GM12878 (cell line): ENCODE results near the gene MAPRE2. TPM values are rescaled to one million over a fixed set of nuclear protein-coding genes. Genes with fewer than 3 reads are reported as not detected.

Source experiments
- ATAC-seq: fragments of 200-7000 bp; cut with Tn5 transposase; 3 replicates; pipeline ENCODE4 v1.9.1; 2020; ENCODE audit warnings: mild to moderate bottlenecking, moderate library complexity
- BruUV-seq: library from RNA; stranded (reverse); fragments of 400-500 nt; replicated peaks from 2 replicates; lab custom pipeline; 2021; lab: Mats Ljungman, UMichigan
- CTCF ChIA-PET: fragments of 300-600 bp; sonication (Branson Sonifier 250); formaldehyde crosslinking; extraction: SDS; loops from one replicate; lab custom pipeline; 2021; ENCODE audit warnings: inconsistent platforms; lab: Yijun Ruan, JAX
- POLR2A ChIA-PET: fragments of 350-600 bp; formaldehyde crosslinking; extraction: SDS; loops from one replicate; lab custom pipeline; 2021; ENCODE audit warnings: inconsistent platforms; lab: Charles Lee
- RAD21 ChIA-PET: fragments of 300-600 bp; sonication (Branson Sonifier 250); formaldehyde crosslinking; loops from one replicate; lab custom pipeline; 2023; ENCODE audit warnings: antibody characterized with exemption; ENCODE audit not compliant: unreplicated experiment; lab: Charles Lee
- SMC1A ChIA-PET: fragments of 300-600 bp; sonication (Branson Sonifier 250); formaldehyde crosslinking; loops from one replicate; lab custom pipeline; 2023; ENCODE audit not compliant: unreplicated experiment, uncharacterized antibody; lab: Charles Lee
- DNase-seq: peaks from one replicate; pipeline ENCODE4 v3.0.0-alpha.2; 2011; ENCODE audit warnings: low read depth, low spot score
- FAIRE-seq: peaks from 3 replicates; lab custom pipeline; 2011; peaks lifted over from hg19 to GRCh38; lab: Jason Lieb, UNC
- H2AFZ ChIP-seq: 2 replicates; pipeline ENCODE4 v1.6.0; 2011; ENCODE audit warnings: low read depth, low read length, control low read depth; ENCODE audit not compliant: control insufficient read depth
- H3K27ac ChIP-seq: 2 replicates; pipeline ENCODE4 v1.5.1; 2011; ENCODE audit warnings: control low read depth; ENCODE audit not compliant: control insufficient read depth, insufficient read depth
- H3K27me3 ChIP-seq, 2 experiments: replicated peaks in 1 of 2; 2 replicates each; pipeline versions ENCODE4 v1.6.0 to v1.6.1; 2011; ENCODE audit warnings: low read length in 1 of 2; ENCODE audit not compliant: control insufficient read depth in 2 of 2, insufficient read depth in 2 of 2
- H3K36me3 ChIP-seq, 2 experiments: 2 replicates each; pipeline ENCODE4 v1.5.1; 2011; ENCODE audit warnings: low read length in 1 of 2; ENCODE audit not compliant: control insufficient read depth in 2 of 2, insufficient read depth in 2 of 2
- H3K4me1 ChIP-seq: 2 replicates; pipeline ENCODE4 v1.6.1; 2011; ENCODE audit warnings: mild to moderate bottlenecking, low read length, moderate library complexity, mixed read lengths; ENCODE audit not compliant: control insufficient read depth, insufficient read depth
- H3K4me2 ChIP-seq: 2 replicates; pipeline ENCODE4 v1.6.0; 2011; ENCODE audit warnings: control low read depth; ENCODE audit not compliant: control insufficient read depth, insufficient read depth
- H3K4me3 ChIP-seq: fragments of 200-600 bp; sonication (generic); 2 replicates; pipeline ENCODE4 v1.5.1; 2016
- H3K79me2 ChIP-seq: 2 replicates; pipeline ENCODE4 v1.6.0; 2011; ENCODE audit warnings: low read length; ENCODE audit not compliant: control insufficient read depth, insufficient read depth
- H3K9ac ChIP-seq: 2 replicates; pipeline ENCODE4 v1.8.0; 2011; ENCODE audit warnings: low read length, control low read depth, mixed read lengths; ENCODE audit not compliant: control insufficient read depth, insufficient read depth
- H3K9me3 ChIP-seq: replicated peaks from 3 replicates; pipeline ENCODE4 v1.5.1; 2011; ENCODE audit warnings: mild to moderate bottlenecking, low read length; ENCODE audit not compliant: control insufficient read depth, insufficient read depth
- H4K20me1 ChIP-seq: 2 replicates; pipeline ENCODE4 v1.6.0; 2011; ENCODE audit not compliant: control insufficient read depth, insufficient read depth
- BMI1 ChIP-seq: fragments of 450-650 bp; IDR thresholded peaks from 2 replicates; pipeline ENCODE4 v1.6.1; 2016; ENCODE audit warnings: mild to moderate bottlenecking, moderate library complexity, borderline replicate concordance
- CHD2 ChIP-seq: IDR thresholded peaks from 2 replicates; pipeline ENCODE4 v1.6.1; 2011; ENCODE audit warnings: low read depth, low read length, improper control_type of control experiment, borderline replicate concordance
- CUX1 ChIP-seq: IDR thresholded peaks from 2 replicates; pipeline ENCODE4 v1.6.1; 2012; ENCODE audit warnings: improper control_type of control experiment, low read depth, low read length; ENCODE audit not compliant: insufficient replicate concordance
- HDGF ChIP-seq: fragments of 450-650 bp; IDR thresholded peaks from 2 replicates; pipeline ENCODE4 v1.6.1; 2016; ENCODE audit warnings: antibody characterized with exemption
- KLF5 ChIP-seq: fragments of 450-650 bp; IDR thresholded peaks from 2 replicates; pipeline ENCODE4 v1.6.1; 2014; ENCODE audit warnings: mild to moderate bottlenecking; ENCODE audit not compliant: partially characterized antibody
- MTA2 ChIP-seq: fragments of 450-650 bp; IDR thresholded peaks from 2 replicates; pipeline ENCODE4 v1.6.1; 2016; ENCODE audit warnings: low read depth, mild to moderate bottlenecking, moderate library complexity
- ZBED1 ChIP-seq: IDR thresholded peaks from 2 replicates; pipeline ENCODE4 v1.6.1; 2016; ENCODE audit warnings: borderline replicate concordance
- ZNF24 ChIP-seq: fragments of 450-650 bp; IDR thresholded peaks from 2 replicates; pipeline ENCODE4 v1.6.1; 2017; ENCODE audit warnings: antibody characterized with exemption, mild to moderate bottlenecking
- ZNF384 ChIP-seq: IDR thresholded peaks from 2 replicates; pipeline ENCODE4 v1.6.1; 2012; ENCODE audit warnings: low read depth, mild to moderate bottlenecking, low read length, improper control_type of control experiment, borderline replicate concordance
- WGBS: methylation state at CpG from one replicate; pipeline ENCODE4 v1.1.6; 2016; ENCODE audit warnings: low lambda C conversion rate; ENCODE audit not compliant: insufficient replicate concordance, insufficient coverage; ENCODE audit errors: missing lambda C conversion rate; 5-methylcytosine and 5-hydroxymethylcytosine counted together
- in situ Hi-C: fragments of 300-500 bp; cut with MboI; formaldehyde crosslinking; loops from 9 replicates; pipeline ENCODE4 v1.14.3; 2018; ENCODE audit warnings: mixed read lengths
- intact Hi-C: fragments of 100-400 bp; cut with micrococcal nuclease; formaldehyde crosslinking; loops from one replicate; pipeline ENCODE4 v1.14.2; 2022; ENCODE audit not compliant: unreplicated experiment
- polyA plus RNA-seq, 11 experiments: library from polyadenylated mRNA; depleted of rRNA in 4 of 11; unstranded in 6 of 11; stranded (reverse) in 5 of 11; fragments of >200 nt; fragmentation: Nextera tagmentation in 4 of 11; fragmentation: Illumina TruSeq in 1 of 11; extraction: Ambion mirVana in 4 of 11; extraction: Trizol in 1 of 11; gene quantifications; 1 replicate in 1 of 11; 2 replicates in 10 of 11; pipeline versions ENCODE4 v1.2.1 to v1.2.3, GENCODE V29; 2011 to 2016; ENCODE audit warnings: inconsistent platforms in 2 of 11, missing spikeins in 2 of 11, low read depth in 1 of 11
- total RNA-seq, 4 experiments: library from RNA; depleted of rRNA in 3 of 4; stranded (reverse); fragments of >200 nt in 3 of 4; fragmentation: Illumina TruSeq in 1 of 4; extraction: Trizol in 1 of 4; gene quantifications; 2 replicates each; pipeline versions ENCODE4 v1.2.1 to v1.2.3, GENCODE V29; 2013 to 2021
- TF ChIP-seq, protein P1 (sequence below): fragments of 450-650 bp; IDR thresholded peaks from 2 replicates; pipeline ENCODE4 v1.6.1; 2017; ENCODE audit warnings: mild to moderate bottlenecking, low read depth, inconsistent platforms; ENCODE audit not compliant: poor library complexity, severe bottlenecking
- TF ChIP-seq, protein P2 (sequence below): fragments of 450-650 bp; IDR thresholded peaks from 2 replicates; pipeline ENCODE4 v1.6.1; 2017; ENCODE audit warnings: antibody characterized with exemption, mild to moderate bottlenecking, moderate library complexity

MAPRE2 gene
- total and polyA plus RNA-seq, 10 of the 15 experiments (the other 5 are each of a cell fraction or from before 2014, with no cell fraction given): 11.0 to 50.6 (median 24.0) TPM

- TF ChIP-seq, protein P1, sequence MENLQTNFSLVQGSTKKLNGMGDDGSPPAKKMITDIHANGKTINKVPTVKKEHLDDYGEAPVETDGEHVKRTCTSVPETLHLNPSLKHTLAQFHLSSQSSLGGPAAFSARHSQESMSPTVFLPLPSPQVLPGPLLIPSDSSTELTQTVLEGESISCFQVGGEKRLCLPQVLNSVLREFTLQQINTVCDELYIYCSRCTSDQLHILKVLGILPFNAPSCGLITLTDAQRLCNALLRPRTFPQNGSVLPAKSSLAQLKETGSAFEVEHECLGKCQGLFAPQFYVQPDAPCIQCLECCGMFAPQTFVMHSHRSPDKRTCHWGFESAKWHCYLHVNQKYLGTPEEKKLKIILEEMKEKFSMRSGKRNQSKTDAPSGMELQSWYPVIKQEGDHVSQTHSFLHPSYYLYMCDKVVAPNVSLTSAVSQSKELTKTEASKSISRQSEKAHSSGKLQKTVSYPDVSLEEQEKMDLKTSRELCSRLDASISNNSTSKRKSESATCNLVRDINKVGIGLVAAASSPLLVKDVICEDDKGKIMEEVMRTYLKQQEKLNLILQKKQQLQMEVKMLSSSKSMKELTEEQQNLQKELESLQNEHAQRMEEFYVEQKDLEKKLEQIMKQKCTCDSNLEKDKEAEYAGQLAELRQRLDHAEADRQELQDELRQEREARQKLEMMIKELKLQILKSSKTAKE: no peak
- TF ChIP-seq ZBED1: no peak
- TF ChIP-seq ZNF24: no peak
- TF ChIP-seq, all 136 proteins: peak for 0
These were observed 120.3 kb downstream of the MAPRE2 start (continued) for GRCh38 chr18:35161485-35161884.

GRCh38 chr18:35161934-35162333, 120.7 kb downstream of the MAPRE2 start:
- ATAC-seq (no peak), FAIRE-seq (no peak), DNase-seq (no peak)
- Histone ChIP-seq H3K27ac (no peak overlapping the region), H3K9ac (no peak overlapping the region), H3K27me3 (no peaks in the 10 kb centered on the region), H3K4me3 (no peak overlapping the region), H3K79me2 (no peaks in the 10 kb centered on the region), H3K9me3 (no peaks in the 10 kb centered on the region), H3K4me1 (0 out of 2 replicates have a peak, but pooled peaks cover 3% of the 10 kb centered on the region), H4K20me1 (no peaks in the 10 kb centered on the region), H2AFZ (no peak overlapping the region), H3K4me2 (no peak overlapping the region), H3K36me3 (no peaks in the 10 kb centered on the region)
- RAD21 ChIA-PET: no interaction called here
- WGBS: 67% methylated on average over 3 of the region's 3 CpGs
- BruUV-seq: no TSS peak
- in situ Hi-C loops (no loop called here), intact Hi-C loops (no loop called here)
- SMC1A ChIA-PET: interaction anchor here (1.3 to 1.8 kb wide), 2 partner anchors 10 to 25 kb away, joined by 3 to 8 read pairs; no protein-coding TSS in a partner anchor
- POLR2A ChIA-PET: interaction anchor here (0.6 kb wide), 1 partner anchor 9 kb away, joined by 3 read pairs; no protein-coding TSS in a partner anchor
- CTCF ChIA-PET: no interaction called here
- TF ChIP-seq MTA2: no peak
- no peak for TF ChIP-seq KLF5
- TF ChIP-seq HDGF: no peak
- no peak for TF ChIP-seq ZNF384
- no peak for TF ChIP-seq CHD2
- no peak for TF ChIP-seq BMI1
- TF ChIP-seq, protein P2, sequence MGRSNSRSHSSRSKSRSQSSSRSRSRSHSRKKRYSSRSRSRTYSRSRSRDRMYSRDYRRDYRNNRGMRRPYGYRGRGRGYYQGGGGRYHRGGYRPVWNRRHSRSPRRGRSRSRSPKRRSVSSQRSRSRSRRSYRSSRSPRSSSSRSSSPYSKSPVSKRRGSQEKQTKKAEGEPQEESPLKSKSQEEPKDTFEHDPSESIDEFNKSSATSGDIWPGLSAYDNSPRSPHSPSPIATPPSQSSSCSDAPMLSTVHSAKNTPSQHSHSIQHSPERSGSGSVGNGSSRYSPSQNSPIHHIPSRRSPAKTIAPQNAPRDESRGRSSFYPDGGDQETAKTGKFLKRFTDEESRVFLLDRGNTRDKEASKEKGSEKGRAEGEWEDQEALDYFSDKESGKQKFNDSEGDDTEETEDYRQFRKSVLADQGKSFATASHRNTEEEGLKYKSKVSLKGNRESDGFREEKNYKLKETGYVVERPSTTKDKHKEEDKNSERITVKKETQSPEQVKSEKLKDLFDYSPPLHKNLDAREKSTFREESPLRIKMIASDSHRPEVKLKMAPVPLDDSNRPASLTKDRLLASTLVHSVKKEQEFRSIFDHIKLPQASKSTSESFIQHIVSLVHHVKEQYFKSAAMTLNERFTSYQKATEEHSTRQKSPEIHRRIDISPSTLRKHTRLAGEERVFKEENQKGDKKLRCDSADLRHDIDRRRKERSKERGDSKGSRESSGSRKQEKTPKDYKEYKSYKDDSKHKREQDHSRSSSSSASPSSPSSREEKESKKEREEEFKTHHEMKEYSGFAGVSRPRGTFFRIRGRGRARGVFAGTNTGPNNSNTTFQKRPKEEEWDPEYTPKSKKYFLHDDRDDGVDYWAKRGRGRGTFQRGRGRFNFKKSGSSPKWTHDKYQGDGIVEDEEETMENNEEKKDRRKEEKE: no peak
- no peak for TF ChIP-seq CUX1
